ENCODE results near the gene GPRC5C.

- TF ChIP-seq CTCF (IDR thresholded peaks at IDR 0.05), result no peak
- no peak for TF ChIP-seq MAX (IDR thresholded peaks at IDR 0.05)
- no peak for TF ChIP-seq REST (IDR thresholded peaks at IDR 0.05)
- TF ChIP-seq CHD2 (IDR thresholded peaks at IDR 0.05; ENCODE audit: low read length, partially characterized antibody), result no peak
- no peak for TF ChIP-seq POLR2A (IDR thresholded peaks at IDR 0.05; ENCODE audit: low read length)
- no peak for TF ChIP-seq EP300 (IDR thresholded peaks at IDR 0.05)
- TF ChIP-seq KDM1A (IDR thresholded peaks at IDR 0.05; ENCODE audit: low read depth), result no peak
- TF ChIP-seq MYC (IDR thresholded peaks at IDR 0.05; ENCODE audit: borderline replicate concordance, low read length), result no peak
- no peak for TF ChIP-seq MAFK (IDR thresholded peaks at IDR 0.05; ENCODE audit: partially characterized antibody)
- TF ChIP-seq PBX3 (IDR thresholded peaks at IDR 0.05), result no peak
- TF ChIP-seq USF2 (IDR thresholded peaks at IDR 0.05), result no peak
- no peak for TF ChIP-seq RAD21 (conservative IDR thresholded peaks at IDR 0.05 in 1 of 2, IDR thresholded peaks at IDR 0.05 in 1 of 2)
- no peak for TF ChIP-seq ZFP36 (IDR thresholded peaks at IDR 0.05; ENCODE audit: borderline replicate concordance, partially characterized antibody)
- TF ChIP-seq HEYL (CRISPR knock-in tag; IDR thresholded peaks at IDR 0.05), result no peak
These were observed 59.7 kb downstream of the GPRC5C start for GRCh38 chr17:74491626-74492025.
